Astrocyte (in vitro differentiated cells and primary cell): ENCODE results near the gene NFIA. TPM values are rescaled to one million over a fixed set of nuclear protein-coding genes. Genes with fewer than 3 reads are reported as not detected.

Source experiments
- DNase-seq: peaks from one replicate; pipeline ENCODE4 v3.0.0-alpha.2; 2010; ENCODE audit warnings: low read depth
- FAIRE-seq: peaks from 2 replicates; lab custom pipeline; 2011; peaks lifted over from hg19 to GRCh38; lab: Jason Lieb, UNC
- H2AFZ ChIP-seq: 2 replicates; pipeline ENCODE4 v1.6.0; 2012; ENCODE audit warnings: low read depth, low read length, inconsistent platforms
- H3K27ac ChIP-seq: 2 replicates; pipeline ENCODE4 v1.5.1; 2011; ENCODE audit warnings: low read depth, low read length, inconsistent platforms
- H3K27me3 ChIP-seq: 2 replicates; pipeline ENCODE4 v1.6.0; 2011; ENCODE audit warnings: low read length, inconsistent platforms; ENCODE audit not compliant: insufficient read depth
- H3K36me3 ChIP-seq: 2 replicates; pipeline ENCODE4 v1.5.1; 2011; ENCODE audit warnings: low read length, inconsistent platforms; ENCODE audit not compliant: insufficient read depth
- H3K4me1 ChIP-seq: 2 replicates; pipeline ENCODE4 v1.5.1; 2011; ENCODE audit warnings: low read length, inconsistent platforms; ENCODE audit not compliant: insufficient read depth
- H3K4me2 ChIP-seq: 2 replicates; pipeline ENCODE4 v1.6.0; 2012; ENCODE audit warnings: low read length, inconsistent platforms
- H3K4me3 ChIP-seq: 2 replicates; pipeline ENCODE4 v1.5.1; 2011; ENCODE audit warnings: low read depth, mild to moderate bottlenecking, low read length, inconsistent platforms; ENCODE audit not compliant: insufficient read depth
- H3K79me2 ChIP-seq: 2 replicates; pipeline ENCODE4 v1.6.0; 2012; ENCODE audit warnings: mild to moderate bottlenecking, low read length, inconsistent platforms; ENCODE audit not compliant: insufficient read depth
- H3K9ac ChIP-seq: 2 replicates; pipeline ENCODE4 v1.6.0; 2012; ENCODE audit warnings: mild to moderate bottlenecking, low read length, inconsistent platforms
- H3K9me3 ChIP-seq: 2 replicates; pipeline ENCODE4 v1.5.1; 2012; ENCODE audit warnings: low read depth, mild to moderate bottlenecking, low read length, inconsistent platforms; ENCODE audit not compliant: insufficient read depth
- H4K20me1 ChIP-seq: 2 replicates; pipeline ENCODE4 v1.6.0; 2012; ENCODE audit warnings: low read length, inconsistent platforms; ENCODE audit not compliant: insufficient read depth
- H3K27ac Mint-ChIP-seq: one replicate; pipeline ENCODE4 v1.8.0; 2021; ENCODE audit warnings: mild to moderate bottlenecking, mixed read lengths; ENCODE audit not compliant: unreplicated experiment
- H3K27me3 Mint-ChIP-seq: one replicate; pipeline ENCODE4 v1.8.0; 2021; ENCODE audit warnings: low read depth, mixed read lengths; ENCODE audit not compliant: unreplicated experiment
- H3K36me3 Mint-ChIP-seq: one replicate; pipeline ENCODE4 v1.8.0; 2021; ENCODE audit warnings: low read depth, mixed read lengths; ENCODE audit not compliant: unreplicated experiment
- H3K4me1 Mint-ChIP-seq: one replicate; pipeline ENCODE4 v1.8.0; 2021; ENCODE audit warnings: low read depth, mixed read lengths; ENCODE audit not compliant: unreplicated experiment
- H3K4me3 Mint-ChIP-seq: one replicate; pipeline ENCODE4 v1.8.0; 2021; ENCODE audit warnings: mild to moderate bottlenecking, moderate library complexity, mixed read lengths; ENCODE audit not compliant: unreplicated experiment
- H3K9me3 Mint-ChIP-seq: one replicate; pipeline ENCODE4 v1.8.0; 2021; ENCODE audit warnings: mild to moderate bottlenecking, mixed read lengths; ENCODE audit not compliant: unreplicated experiment
- CTCF ChIP-seq: IDR thresholded peaks from 2 replicates; pipeline ENCODE4 v1.5.1; 2011; ENCODE audit warnings: low read depth, mild to moderate bottlenecking, inconsistent platforms, low read length, moderate library complexity; ENCODE audit not compliant: insufficient read depth
- EZH2 ChIP-seq: IDR thresholded peaks from 2 replicates; pipeline ENCODE4 v1.6.1; 2012; ENCODE audit warnings: mild to moderate bottlenecking, low read length, inconsistent platforms; ENCODE audit not compliant: insufficient read depth
- total RNA-seq: library from RNA; stranded (reverse); gene quantifications from 2 replicates; pipeline ENCODE4 v1.2.1, GENCODE V29; 2021

Gene NFIA
- total RNA-seq, 1 donor from 2014 or later: 4.6 TPM

- no peak for DNase-seq
- H3K4me3 Mint-ChIP-seq: no peak overlapping the region
- Histone ChIP-seq H3K4me3 (no peak overlapping the region), H3K27me3 (peaks cover 36% of the 10 kb centered on the region), H3K36me3 (no peaks in the 10 kb centered on the region), H3K27ac (no peak overlapping the region), H4K20me1 (no peaks in the 10 kb centered on the region), H3K4me1 (no peaks in the 10 kb centered on the region), H2AFZ (no peak overlapping the region), H3K79me2 (no peaks in the 10 kb centered on the region), H3K9me3 (no peaks in the 10 kb centered on the region), H3K9ac (no peak overlapping the region), H3K4me2 (no peak overlapping the region)
- TF ChIP-seq EZH2 (no peak), CTCF (no peak)
- FAIRE-seq: no peak
- peaks cover 2% of the 10 kb centered on the region for H3K36me3 Mint-ChIP-seq
- H3K27me3 Mint-ChIP-seq: peaks cover 5% of the 10 kb centered on the region
- H3K9me3 Mint-ChIP-seq: peaks cover 1% of the 10 kb centered on the region
- peaks cover 3% of the 10 kb centered on the region for H3K4me1 Mint-ChIP-seq
- H3K27ac Mint-ChIP-seq: no peak overlapping the region
These were observed 238.2 kb downstream of the NFIA start for GRCh38 chr1:61320575-61320974.

GRCh38 chr1:61322008-61322744 lies 239.8 kb downstream of the NFIA start:
- Histone ChIP-seq H3K4me1 (no peaks in the 10 kb centered on the region), H4K20me1 (no peaks in the 10 kb centered on the region), H3K9ac (no peak overlapping the region), H3K36me3 (no peaks in the 10 kb centered on the region), H3K9me3 (no peaks in the 10 kb centered on the region), H3K4me2 (no peak overlapping the region), H3K27ac (no peak overlapping the region), H3K79me2 (no peaks in the 10 kb centered on the region), H2AFZ (no peak overlapping the region), H3K4me3 (no peak overlapping the region), H3K27me3 (peaks cover 40% of the 10 kb centered on the region)
- no peak for DNase-seq
- H3K27me3 Mint-ChIP-seq: peaks cover 8% of the 10 kb centered on the region
- H3K4me1 Mint-ChIP-seq: peaks cover 3% of the 10 kb centered on the region
- H3K27ac Mint-ChIP-seq: no peak overlapping the region
- no peak overlapping the region for H3K4me3 Mint-ChIP-seq
- TF ChIP-seq EZH2: no peak
- no peak for TF ChIP-seq CTCF
- H3K36me3 Mint-ChIP-seq: peaks cover 2% of the 10 kb centered on the region
- peaks cover 1% of the 10 kb centered on the region for H3K9me3 Mint-ChIP-seq
- FAIRE-seq: no peak

- peaks cover 2% of the 10 kb centered on the region for H3K36me3 Mint-ChIP-seq
- peaks cover 3% of the 10 kb centered on the region for H3K4me1 Mint-ChIP-seq
- no peak for DNase-seq
- Histone ChIP-seq H3K79me2 (no peaks in the 10 kb centered on the region), H2AFZ (no peak overlapping the region), H3K27me3 (peaks cover 40% of the 10 kb centered on the region), H3K4me1 (no peaks in the 10 kb centered on the region), H3K27ac (no peak overlapping the region), H3K36me3 (no peaks in the 10 kb centered on the region), H4K20me1 (no peaks in the 10 kb centered on the region), H3K4me2 (no peak overlapping the region), H3K9me3 (no peaks in the 10 kb centered on the region), H3K9ac (no peak overlapping the region), H3K4me3 (no peak overlapping the region)
- no peak overlapping the region for H3K27ac Mint-ChIP-seq
- no peak for TF ChIP-seq EZH2
- no peak for TF ChIP-seq CTCF
- peaks cover 8% of the 10 kb centered on the region for H3K27me3 Mint-ChIP-seq
- FAIRE-seq: no peak
- peaks cover 6% of the 10 kb centered on the region for H3K9me3 Mint-ChIP-seq
- H3K4me3 Mint-ChIP-seq: no peak overlapping the region
These were observed 240.4 kb downstream of the NFIA start for GRCh38 chr1:61322769-61323168.
